ENCODE results near the gene FOS.
"Not testable (repeated sequence)": the region's sequence is repeated elsewhere in the genome, so short reads cannot be mapped to it uniquely, and the experiment has no call there.

DNA sequence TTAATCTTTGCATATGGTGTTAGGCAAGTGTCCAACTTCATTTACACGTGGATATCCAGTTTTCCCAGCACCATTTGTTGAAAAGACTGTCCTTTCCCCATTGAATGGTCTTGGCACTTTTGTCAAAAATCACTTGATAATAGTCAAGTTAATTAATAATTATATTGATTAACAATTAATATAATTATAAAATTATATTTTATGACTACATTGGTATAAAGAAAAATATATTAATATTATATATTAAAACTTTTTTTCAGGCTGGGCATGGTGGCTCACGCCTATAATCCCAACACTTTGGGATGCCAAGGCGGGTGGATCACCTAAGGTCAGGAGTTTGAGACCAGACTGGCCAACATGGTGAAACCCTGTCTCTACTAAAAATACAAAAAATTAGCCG is 27.8 kb downstream of the FOS start:
- TF ChIP-seq, protein P1, sequence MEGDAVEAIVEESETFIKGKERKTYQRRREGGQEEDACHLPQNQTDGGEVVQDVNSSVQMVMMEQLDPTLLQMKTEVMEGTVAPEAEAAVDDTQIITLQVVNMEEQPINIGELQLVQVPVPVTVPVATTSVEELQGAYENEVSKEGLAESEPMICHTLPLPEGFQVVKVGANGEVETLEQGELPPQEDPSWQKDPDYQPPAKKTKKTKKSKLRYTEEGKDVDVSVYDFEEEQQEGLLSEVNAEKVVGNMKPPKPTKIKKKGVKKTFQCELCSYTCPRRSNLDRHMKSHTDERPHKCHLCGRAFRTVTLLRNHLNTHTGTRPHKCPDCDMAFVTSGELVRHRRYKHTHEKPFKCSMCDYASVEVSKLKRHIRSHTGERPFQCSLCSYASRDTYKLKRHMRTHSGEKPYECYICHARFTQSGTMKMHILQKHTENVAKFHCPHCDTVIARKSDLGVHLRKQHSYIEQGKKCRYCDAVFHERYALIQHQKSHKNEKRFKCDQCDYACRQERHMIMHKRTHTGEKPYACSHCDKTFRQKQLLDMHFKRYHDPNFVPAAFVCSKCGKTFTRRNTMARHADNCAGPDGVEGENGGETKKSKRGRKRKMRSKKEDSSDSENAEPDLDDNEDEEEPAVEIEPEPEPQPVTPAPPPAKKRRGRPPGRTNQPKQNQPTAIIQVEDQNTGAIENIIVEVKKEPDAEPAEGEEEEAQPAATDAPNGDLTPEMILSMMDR (IDR thresholded peaks at IDR 0.05), result not testable (repeated sequence)
- TF ChIP-seq EZH2 (IDR thresholded peaks at IDR 0.05; ENCODE audit: borderline replicate concordance, insufficient read depth, low read depth, low read length, poor library complexity, severe bottlenecking), result not testable (repeated sequence)
